T-helper 2 cell (primary cell): ENCODE data around the gene ALPI.
"Not testable (repeated sequence)": the region's sequence is repeated elsewhere in the genome, so short reads cannot be mapped to it uniquely, and the experiment has no call there.

Experiments
- DNase-seq, 5 experiments: peaks; one replicate each; pipeline versions ENCODE4 v3.0.0 to v3.0.0-alpha.2; 2012 to 2022
- total RNA-seq, 2 donors: gene quantifications; one replicate each; lab custom pipeline; 2026; lab: John Stamatoyannopoulos, UW

ALPI gene
- total RNA-seq, result 0 to 0.31 reads per million in 2 donors

DNA sequence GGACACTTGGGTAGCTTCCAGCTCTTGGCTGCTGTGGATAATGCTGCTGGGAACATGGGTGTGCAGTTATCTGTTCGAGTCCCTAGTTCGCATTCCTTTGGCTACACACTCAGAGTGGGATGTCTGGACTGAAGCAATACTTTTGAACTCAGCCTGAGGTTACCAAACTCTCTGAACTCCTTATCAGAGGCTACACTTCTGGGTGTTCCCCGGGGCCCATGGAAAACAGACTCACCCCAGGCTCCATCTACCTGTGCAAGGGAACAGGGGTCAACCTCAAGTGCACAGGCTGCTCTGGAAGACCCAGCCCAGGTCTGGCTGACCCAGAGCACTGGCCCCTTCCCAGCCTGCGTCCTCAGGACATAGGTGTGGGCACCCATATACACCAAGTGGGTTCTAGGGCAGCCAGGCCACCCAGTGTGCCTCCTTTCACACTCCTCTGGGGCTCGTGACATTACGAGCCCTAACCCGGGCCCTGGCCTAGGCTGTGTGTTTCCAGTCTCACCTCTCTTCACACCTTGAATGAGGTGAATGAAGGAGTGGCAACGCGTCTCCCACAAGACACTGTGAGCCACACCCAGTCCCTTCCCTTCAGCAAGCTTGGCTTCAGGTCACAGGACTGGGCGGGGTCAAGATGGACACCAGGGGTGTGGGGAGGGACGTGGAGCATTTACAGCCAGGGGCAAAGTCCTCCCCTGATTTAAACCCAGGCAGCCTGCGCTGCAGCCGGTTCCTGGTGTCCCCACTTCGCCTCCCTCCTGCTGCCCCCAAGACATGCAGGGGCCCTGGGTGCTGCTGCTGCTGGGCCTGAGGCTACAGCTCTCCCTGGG is at the start of gene ALPI:
TSS of gene ALPI (plus strand) at position 728 of the 830 bp plus-strand sequence. CDS start at position 775, 47 bp downstream.
- no peak for DNase-seq

DNA sequence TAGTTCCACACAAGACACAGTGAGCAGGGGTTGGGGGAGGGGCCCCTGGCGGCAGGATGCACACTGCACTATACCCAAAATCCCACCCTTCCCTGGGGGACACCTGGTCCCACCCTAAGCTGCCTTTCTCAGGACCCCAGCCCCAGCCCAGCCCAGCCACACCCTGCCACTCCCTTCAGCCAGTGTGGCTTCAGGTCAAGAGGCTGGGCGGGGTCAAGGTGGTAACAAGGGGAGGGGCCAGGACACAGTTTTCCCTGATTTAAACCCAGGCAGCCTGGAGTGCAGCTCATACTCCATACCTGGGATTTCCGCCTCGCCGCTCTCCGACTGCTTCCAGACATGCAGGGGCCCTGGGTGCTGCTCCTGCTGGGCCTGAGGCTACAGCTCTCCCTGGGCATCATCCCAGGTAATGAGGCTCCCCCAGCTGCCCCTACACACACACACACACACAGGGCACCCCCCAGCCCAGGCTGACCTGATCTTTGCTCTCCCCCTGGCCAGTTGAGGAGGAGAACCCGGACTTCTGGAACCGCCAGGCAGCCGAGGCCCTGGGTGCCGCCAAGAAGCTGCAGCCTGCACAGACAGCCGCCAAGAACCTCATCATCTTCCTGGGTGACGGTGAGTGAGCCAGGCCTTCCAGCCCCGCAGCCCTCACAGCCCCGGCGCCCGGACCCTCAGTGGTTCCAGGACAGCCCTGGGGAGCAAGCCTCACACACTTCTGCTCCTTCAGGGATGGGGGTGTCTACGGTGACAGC is 49.2 kb upstream of the ALPI start, which contains the start of gene ALPG:
TSS of gene ALPG (plus strand) at position 289 of the 755 bp plus-strand sequence. CDS start at position 340, 51 bp downstream.
- DNase-seq, result no peak

DNA sequence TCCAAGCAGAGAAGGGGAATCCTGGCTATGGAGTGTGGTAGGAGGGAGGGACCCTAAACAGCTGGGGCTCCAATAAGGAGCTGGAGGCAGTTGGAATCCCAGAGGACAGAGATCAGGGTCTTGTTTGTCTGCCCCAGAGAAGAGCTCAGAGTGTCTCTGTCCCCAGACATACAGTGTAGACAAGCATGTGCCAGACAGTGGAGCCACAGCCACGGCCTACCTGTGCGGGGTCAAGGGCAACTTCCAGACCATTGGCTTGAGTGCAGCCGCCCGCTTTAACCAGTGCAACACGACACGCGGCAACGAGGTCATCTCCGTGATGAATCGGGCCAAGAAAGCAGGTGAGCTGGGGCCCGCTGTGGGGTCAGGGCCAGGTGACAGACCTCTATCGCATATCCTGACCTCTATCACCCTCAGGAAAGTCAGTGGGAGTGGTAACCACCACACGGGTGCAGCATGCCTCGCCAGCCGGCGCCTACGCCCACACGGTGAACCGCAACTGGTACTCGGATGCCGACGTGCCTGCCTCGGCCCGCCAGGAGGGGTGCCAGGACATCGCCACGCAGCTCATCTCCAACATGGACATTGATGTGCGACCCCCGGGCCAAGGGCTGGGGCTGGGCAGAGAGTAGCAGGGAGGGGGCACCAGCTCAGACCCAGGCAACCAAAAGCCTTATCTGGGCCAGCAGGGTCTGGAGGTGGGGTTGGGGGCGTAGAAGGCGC is 48.4 kb upstream of the ALPI start:
- DNase-seq, result not testable (repeated sequence)

GRCh38 chr2:232408269-232408668 is 47.7 kb upstream of the ALPI start:
- DNase-seq, result not testable (repeated sequence)

DNA sequence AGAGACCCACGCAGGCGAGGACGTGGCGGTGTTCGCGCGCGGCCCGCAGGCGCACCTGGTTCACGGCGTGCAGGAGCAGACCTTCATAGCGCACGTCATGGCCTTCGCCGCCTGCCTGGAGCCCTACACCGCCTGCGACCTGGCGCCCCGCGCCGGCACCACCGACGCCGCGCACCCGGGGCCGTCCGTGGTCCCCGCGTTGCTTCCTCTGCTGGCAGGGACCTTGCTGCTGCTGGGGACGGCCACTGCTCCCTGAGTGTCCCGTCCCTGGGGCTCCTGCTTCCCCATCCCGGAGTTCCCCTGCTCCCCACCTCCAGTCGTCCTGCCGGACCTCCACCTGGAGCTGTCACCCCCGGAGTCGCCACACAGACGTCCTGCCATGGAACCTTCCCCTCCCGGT is 46.3 kb upstream of the ALPI start:
- not testable (repeated sequence) for DNase-seq

- DNase-seq, result no peak
Measured at GRCh38 chr2:232410238-232410900, 45.6 kb upstream of the ALPI start.

GRCh38 chr2:232411901-232412629 is 43.9 kb upstream of the ALPI start:
- DNase-seq, result no peak

DNA sequence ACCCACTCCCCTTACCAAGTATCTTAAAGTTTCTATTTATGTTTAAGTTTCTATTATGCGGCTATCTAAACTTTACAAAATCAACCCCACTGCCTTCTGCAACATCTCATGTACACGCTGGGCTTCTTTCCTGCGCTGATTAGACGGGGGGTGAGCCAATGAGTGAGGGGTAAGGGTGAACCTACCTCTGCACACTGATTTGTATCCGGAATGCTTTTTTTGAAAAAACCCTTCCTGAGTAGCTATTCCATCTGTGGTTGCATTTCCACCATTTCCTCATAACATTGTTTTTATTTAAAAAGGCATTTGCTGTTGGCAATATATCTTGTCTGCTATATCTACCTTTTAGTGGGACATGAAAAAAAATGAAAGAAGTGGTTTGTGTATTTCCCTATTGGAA is 43.0 kb upstream of the ALPI start:
- DNase-seq, result no peak

GRCh38 chr2:232415138-232415690 is 40.7 kb upstream of the ALPI start:
- no peak for DNase-seq

DNA sequence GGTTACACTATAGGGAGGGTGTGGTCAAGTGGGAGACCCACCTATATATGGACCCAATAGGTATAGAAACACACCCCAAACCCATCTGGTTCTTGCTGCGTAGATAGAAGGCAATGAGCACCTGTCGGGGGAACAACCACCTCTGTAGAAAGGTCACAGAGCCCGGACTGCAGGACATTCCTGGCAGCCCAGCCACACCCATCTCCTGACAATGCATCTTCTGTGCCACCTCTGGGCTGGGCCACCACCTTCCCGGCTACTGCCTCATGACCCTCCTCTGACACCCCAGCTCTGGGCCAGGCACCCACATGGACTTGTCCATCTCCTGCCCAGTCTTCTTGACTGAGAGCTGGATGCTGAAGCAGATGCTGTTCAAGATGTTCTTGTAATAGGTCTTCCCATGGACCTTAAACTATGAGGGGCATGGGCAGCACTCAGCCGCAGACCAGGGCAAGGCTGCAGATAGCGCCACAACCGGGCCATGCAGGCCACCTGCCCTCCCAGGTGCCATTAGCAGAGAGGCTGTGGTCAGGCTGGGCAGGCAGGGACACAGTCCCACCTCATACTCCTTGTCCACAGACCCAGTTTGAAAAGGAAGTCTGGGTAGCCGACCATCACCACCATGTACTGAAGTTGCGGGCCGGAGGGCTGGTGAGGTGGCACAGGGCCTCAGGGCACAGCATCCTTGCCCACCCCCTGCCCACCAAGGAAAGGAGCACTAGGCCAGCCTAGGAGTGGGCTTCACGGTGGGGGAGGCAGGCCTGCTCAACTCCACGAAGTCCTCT is 40.0 kb upstream of the ALPI start:
- DNase-seq, result no peak

GRCh38 chr2:232416521-232417470 is 39.2 kb upstream of the ALPI start:
- DNase-seq, result no peak

DNA sequence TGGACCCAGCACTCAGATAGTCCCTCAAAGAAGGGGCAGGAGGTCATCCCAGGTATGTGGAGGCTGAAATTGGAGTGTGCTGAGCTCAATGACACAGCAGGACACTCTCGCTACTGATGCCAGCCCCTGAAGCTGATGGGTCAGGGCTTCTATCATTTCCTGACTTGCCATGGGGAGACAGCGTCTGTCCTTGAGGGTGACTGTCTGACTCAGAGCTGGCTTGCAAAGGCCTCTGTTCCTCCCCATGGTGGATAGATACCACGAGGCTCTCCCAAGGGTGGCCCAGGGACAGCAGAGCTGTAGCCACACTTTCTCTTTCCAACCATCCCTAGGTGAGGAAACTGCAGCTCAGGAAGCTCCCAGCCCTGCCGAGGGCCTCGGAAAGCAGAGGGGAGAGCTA is 38.5 kb upstream of the ALPI start:
- DNase-seq, result no peak

- DNase-seq, result no peak
Measured at GRCh38 chr2:232418056-232418455, 37.9 kb upstream of the ALPI start.

- no peak for DNase-seq
Measured at GRCh38 chr2:232418466-232419244, 37.3 kb upstream of the ALPI start.

GRCh38 chr2:232419245-232420072 is 36.5 kb upstream of the ALPI start:
- DNase-seq, result no peak

DNA sequence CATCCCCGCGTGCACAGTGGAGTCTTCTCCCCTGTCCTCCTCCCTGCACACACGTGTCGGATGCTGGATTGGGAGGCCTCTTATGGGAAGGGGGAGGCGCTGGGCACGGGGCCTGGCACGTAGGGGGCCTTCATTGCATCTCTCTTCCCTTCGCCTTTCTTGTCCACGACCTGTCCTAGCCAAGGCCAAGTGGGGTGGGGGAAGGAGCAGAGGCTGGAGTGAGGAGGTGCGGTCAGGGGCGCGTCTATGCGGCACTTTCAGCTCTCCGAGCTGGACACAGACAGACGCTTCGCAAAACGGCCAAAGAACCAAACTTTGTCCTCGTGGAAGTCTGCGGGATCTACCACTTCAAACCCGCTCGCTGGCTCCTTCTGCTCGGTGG is 35.9 kb upstream of the ALPI start:
- DNase-seq, result no peak

DNA sequence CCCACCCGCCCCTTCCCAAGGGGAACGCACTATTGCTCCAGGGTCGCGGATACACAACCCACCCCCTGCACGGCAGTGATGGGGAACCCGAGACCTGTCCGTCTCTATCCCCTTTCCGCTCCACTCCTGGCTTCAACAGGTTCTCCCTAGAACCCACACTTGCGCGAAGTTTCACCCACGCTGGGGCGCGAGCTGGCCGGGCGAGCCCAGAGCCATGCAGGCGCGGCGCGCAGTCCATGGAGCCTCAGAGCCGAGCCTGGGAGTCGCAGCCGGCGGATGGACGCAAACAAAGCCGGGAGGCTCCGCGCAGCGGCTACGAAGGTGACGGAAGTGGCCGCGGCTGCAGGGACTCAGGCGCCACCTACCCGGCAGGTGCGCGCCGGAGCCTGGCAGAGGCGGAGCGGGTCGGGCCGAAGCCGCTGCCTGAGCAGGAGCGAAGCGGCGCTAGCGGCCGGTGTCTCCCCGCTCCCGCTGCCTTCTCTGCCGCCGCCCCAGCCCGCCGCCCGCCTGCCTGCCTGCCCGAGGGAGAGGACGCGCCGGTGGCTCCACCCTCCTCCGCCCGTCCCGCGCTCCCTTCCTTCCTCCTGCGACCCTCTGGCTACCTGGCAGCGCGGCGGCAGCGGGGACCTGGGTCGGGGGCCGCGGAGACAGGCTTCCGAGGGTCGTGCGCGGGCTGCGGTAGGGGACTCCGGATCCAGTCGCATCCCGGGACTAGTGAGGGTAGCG is 35.3 kb upstream of the ALPI start:
- peak in 1 of 5 experiments; percentile 44 for DNase-seq
